NK-92 (cell line): ENCODE measurements around the gene TSHZ2.

Experiments
- DNase-seq: peaks from one replicate; lab custom pipeline; 2025; ENCODE audit not compliant: unreplicated experiment; lab: John Stamatoyannopoulos, UW

The TSHZ2 gene

GRCh38 chr20:52994184-52994970 is 22.2 kb downstream of the TSHZ2 start:
- DNase-seq = no peak

GRCh38 chr20:52996130-52996529 is 24.0 kb downstream of the TSHZ2 start:
- DNase-seq = no peak

- no peak for DNase-seq
Observed at GRCh38 chr20:52996658-52997057, 24.5 kb downstream of the TSHZ2 start.

- DNase-seq = no peak
Observed at GRCh38 chr20:52998268-52998667, 26.1 kb downstream of the TSHZ2 start.

GRCh38 chr20:52999040-52999439 is 26.9 kb downstream of the TSHZ2 start:
- no peak for DNase-seq

GRCh38 chr20:53001498-53002301 is 29.5 kb downstream of the TSHZ2 start:
- DNase-seq = no peak

GRCh38 chr20:53002786-53003185 is 30.6 kb downstream of the TSHZ2 start:
- no peak for DNase-seq

GRCh38 chr20:53003420-53004154 is 31.4 kb downstream of the TSHZ2 start:
- DNase-seq = no peak

- DNase-seq = no peak
Observed at GRCh38 chr20:53004267-53004813, 32.2 kb downstream of the TSHZ2 start.

GRCh38 chr20:53009979-53010735 is 38.0 kb downstream of the TSHZ2 start:
- no peak for DNase-seq

- no peak for DNase-seq
Observed at GRCh38 chr20:53011640-53012039, 39.5 kb downstream of the TSHZ2 start.

GRCh38 chr20:53013183-53013582 is 41.0 kb downstream of the TSHZ2 start:
- DNase-seq = no peak

GRCh38 chr20:53013847-53014246 is 41.7 kb downstream of the TSHZ2 start:
- DNase-seq = no peak

- DNase-seq = no peak
Observed at GRCh38 chr20:53016071-53016470, 43.9 kb downstream of the TSHZ2 start.

- no peak for DNase-seq
Observed at GRCh38 chr20:53016534-53017042, 44.4 kb downstream of the TSHZ2 start.

GRCh38 chr20:53017206-53017605 is 45.0 kb downstream of the TSHZ2 start:
- DNase-seq = no peak

- DNase-seq = no peak
Observed at GRCh38 chr20:53019464-53019863, 47.3 kb downstream of the TSHZ2 start.

- no peak for DNase-seq
Observed at GRCh38 chr20:53020376-53020775, 48.2 kb downstream of the TSHZ2 start.

- DNase-seq = no peak
Observed at GRCh38 chr20:53020834-53021233, 48.7 kb downstream of the TSHZ2 start.

GRCh38 chr20:53021934-53022333 is 49.8 kb downstream of the TSHZ2 start:
- DNase-seq = no peak
